ENCODE results near the gene MARF1.

- TF ChIP-seq CTCF (IDR thresholded peaks at IDR 0.05): no peak
- no peak for TF ChIP-seq POLR2A (IDR thresholded peaks at IDR 0.05)
- TF ChIP-seq EP300 (IDR thresholded peaks at IDR 0.05): no peak
Measured at GRCh38 chr16:15593235-15593634, 49.7 kb downstream of the MARF1 start.
